NCI-H2227 (cell line): ENCODE measurements around the gene OR52K2.
"Not testable (repeated sequence)": the region's sequence is repeated elsewhere in the genome, so short reads cannot be mapped to it uniquely, and the experiment has no call there.

Experiments used
- DNase-seq: peaks from one replicate; lab custom pipeline; 2025; ENCODE audit not compliant: unreplicated experiment; lab: John Stamatoyannopoulos, UW

The OR52K2 gene

GRCh38 chr11:4448995-4449394, at the start of gene OR52K2:
Gene OR52K2 (plus strand): TSS chr11:4449295. CDS start chr11:4449340, 45 bp downstream.
- no peak for DNase-seq

GRCh38 chr11:4406206-4406605, 42.9 kb upstream of the OR52K2 start:
- not testable (repeated sequence) for DNase-seq

GRCh38 chr11:4416306-4416705, 32.8 kb upstream of the OR52K2 start:
- DNase-seq: no peak

- DNase-seq: no peak
Measured at GRCh38 chr11:4416816-4417215, 32.3 kb upstream of the OR52K2 start.

GRCh38 chr11:4418403-4418802, 30.7 kb upstream of the OR52K2 start:
- no peak for DNase-seq

- DNase-seq: no peak
Measured at GRCh38 chr11:4430051-4430450, 19.0 kb upstream of the OR52K2 start.

GRCh38 chr11:4433856-4434255, 15.2 kb upstream of the OR52K2 start:
- DNase-seq: no peak

- DNase-seq: no peak
Measured at GRCh38 chr11:4436411-4436810, 12.7 kb upstream of the OR52K2 start.

- DNase-seq: no peak
Measured at GRCh38 chr11:4441515-4441914, 7.6 kb upstream of the OR52K2 start.

- DNase-seq: no peak
Measured at GRCh38 chr11:4443232-4443891, 5.7 kb upstream of the OR52K2 start.

- DNase-seq: no peak
Measured at GRCh38 chr11:4453118-4453517, 4.0 kb downstream of the OR52K2 start.

GRCh38 chr11:4454021-4454420, 4.9 kb downstream of the OR52K2 start:
- no peak for DNase-seq

GRCh38 chr11:4455419-4455818, 6.3 kb downstream of the OR52K2 start:
- DNase-seq: no peak

GRCh38 chr11:4459500-4459899, 10.4 kb downstream of the OR52K2 start:
- no peak for DNase-seq

- DNase-seq: no peak
Measured at GRCh38 chr11:4460151-4460550, 11.1 kb downstream of the OR52K2 start.

- DNase-seq: no peak
Measured at GRCh38 chr11:4464216-4465159, 15.4 kb downstream of the OR52K2 start.

GRCh38 chr11:4465407-4465806, 16.3 kb downstream of the OR52K2 start:
- no peak for DNase-seq

GRCh38 chr11:4466131-4466870, 17.2 kb downstream of the OR52K2 start:
- DNase-seq: no peak

- DNase-seq: no peak
Measured at GRCh38 chr11:4466871-4467442, 17.9 kb downstream of the OR52K2 start.

- DNase-seq: no peak
Measured at GRCh38 chr11:4467811-4468606, 18.9 kb downstream of the OR52K2 start.
